ENCODE results near the gene AFG3L2. TPM values are rescaled to one million over a fixed set of nuclear protein-coding genes. Genes with fewer than 3 reads are reported as not detected.
A peak's percentile ranks its signal among the peaks of the same experiment; 100 is the strongest.
"Not testable (repeated sequence)": the region's sequence is repeated elsewhere in the genome, so short reads cannot be mapped to it uniquely, and the experiment has no call there.

AFG3L2 gene
- total RNA-seq, 4 donors from 2014 or later, result 39.8 to 47.7 (median 41.7) TPM

DNA sequence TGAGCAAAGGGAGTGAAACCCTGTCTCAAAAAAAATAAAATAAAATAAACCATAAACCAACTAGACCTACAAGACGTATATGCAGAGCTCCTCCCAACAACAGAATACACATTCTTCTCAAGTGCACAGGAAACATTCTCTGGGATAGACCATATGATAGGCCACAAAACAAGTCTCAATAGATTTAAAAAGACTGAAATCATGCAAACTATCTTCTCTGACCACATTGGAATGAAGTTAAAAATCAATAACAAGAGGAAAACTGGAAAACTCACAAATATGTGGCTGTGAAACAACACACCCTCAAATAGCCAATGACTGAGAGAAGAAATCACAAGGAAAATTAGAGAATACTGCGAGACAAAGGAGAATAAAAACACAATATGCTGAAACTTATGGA is 7.2 kb upstream of the AFG3L2 start:
- no peak overlapping the region for H3K4me3 ChIP-seq
- WGBS, result 77% methylated on average over 2 of the region's 2 CpGs
- no peak for DNase-seq (ENCODE audit: extremely low spot score)
- no peaks in the 10 kb centered on the region for H3K4me1 ChIP-seq
- TF ChIP-seq EP300 (IDR thresholded peaks at IDR 0.05) (no peak), POLR2A (IDR thresholded peaks at IDR 0.05; ENCODE audit: low read depth) (no peak), POLR2AphosphoS5 (IDR thresholded peaks at IDR 0.05) (no peak)
- TF ChIP-seq, protein P1, sequence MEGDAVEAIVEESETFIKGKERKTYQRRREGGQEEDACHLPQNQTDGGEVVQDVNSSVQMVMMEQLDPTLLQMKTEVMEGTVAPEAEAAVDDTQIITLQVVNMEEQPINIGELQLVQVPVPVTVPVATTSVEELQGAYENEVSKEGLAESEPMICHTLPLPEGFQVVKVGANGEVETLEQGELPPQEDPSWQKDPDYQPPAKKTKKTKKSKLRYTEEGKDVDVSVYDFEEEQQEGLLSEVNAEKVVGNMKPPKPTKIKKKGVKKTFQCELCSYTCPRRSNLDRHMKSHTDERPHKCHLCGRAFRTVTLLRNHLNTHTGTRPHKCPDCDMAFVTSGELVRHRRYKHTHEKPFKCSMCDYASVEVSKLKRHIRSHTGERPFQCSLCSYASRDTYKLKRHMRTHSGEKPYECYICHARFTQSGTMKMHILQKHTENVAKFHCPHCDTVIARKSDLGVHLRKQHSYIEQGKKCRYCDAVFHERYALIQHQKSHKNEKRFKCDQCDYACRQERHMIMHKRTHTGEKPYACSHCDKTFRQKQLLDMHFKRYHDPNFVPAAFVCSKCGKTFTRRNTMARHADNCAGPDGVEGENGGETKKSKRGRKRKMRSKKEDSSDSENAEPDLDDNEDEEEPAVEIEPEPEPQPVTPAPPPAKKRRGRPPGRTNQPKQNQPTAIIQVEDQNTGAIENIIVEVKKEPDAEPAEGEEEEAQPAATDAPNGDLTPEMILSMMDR (IDR thresholded peaks at IDR 0.05), result no peak
- no peaks in the 10 kb centered on the region for H3K27me3 ChIP-seq
- no peaks in the 10 kb centered on the region for H3K9me3 ChIP-seq
- intact Hi-C loops (cut with DNase I), result no loop called here
- H3K27ac ChIP-seq (replicated peaks in 1 of 4), result no peak overlapping the region
- H3K36me3 ChIP-seq, result no peaks in the 10 kb centered on the region

GRCh38 chr18:12383759-12384158 is 6.7 kb upstream of the AFG3L2 start:
- H3K4me1 ChIP-seq; H3K36me3 ChIP-seq; H3K9me3 ChIP-seq; H3K27me3 ChIP-seq; DNase-seq (ENCODE audit: extremely low spot score); H3K4me3 ChIP-seq; H3K27ac ChIP-seq (replicated peaks in 1 of 4); intact Hi-C loops (cut with DNase I): not testable (repeated sequence)
- 97% methylated on average over 5 of the region's 5 CpGs for WGBS

- H3K27ac ChIP-seq (replicated peaks in 1 of 4); intact Hi-C loops (cut with DNase I); H3K4me1 ChIP-seq; DNase-seq (ENCODE audit: extremely low spot score); H3K9me3 ChIP-seq; H3K27me3 ChIP-seq; H3K36me3 ChIP-seq; H3K4me3 ChIP-seq: not testable (repeated sequence)
- 94% methylated on average over 7 of the region's 7 CpGs for WGBS
Observed at GRCh38 chr18:12382221-12382814, 5.3 kb upstream of the AFG3L2 start.

DNA sequence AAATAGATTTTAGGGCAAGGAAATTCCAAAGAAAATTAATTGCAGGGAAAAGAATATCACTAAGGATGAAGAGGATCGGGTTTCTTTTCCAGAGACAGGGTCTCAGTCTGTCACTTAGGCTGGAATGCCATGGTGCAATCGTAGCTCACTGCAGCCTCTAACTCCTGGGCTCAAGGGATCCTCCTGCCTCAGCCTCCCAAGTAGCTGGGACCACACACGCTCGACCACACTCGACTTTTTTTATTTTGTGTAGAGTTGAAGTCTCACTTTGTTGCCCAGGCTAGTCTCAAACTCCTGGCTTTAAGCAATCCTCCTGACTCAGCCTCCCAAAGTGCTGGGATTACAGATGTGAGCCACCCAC is 1.2 kb upstream of the AFG3L2 start:
- H3K36me3 ChIP-seq; DNase-seq (ENCODE audit: extremely low spot score); H3K27me3 ChIP-seq; H3K9me3 ChIP-seq: not testable (repeated sequence)
- Histone ChIP-seq H3K4me3 (peak overlapping the region; percentile 69 to 96 (median 82)), H3K4me1 (peaks cover 24 to 38% (median 37%) of the 10 kb centered on the region in 4 donors), H3K27ac (replicated peaks in 1 of 4) (peak overlapping the region; percentile 87 to 100 (median 99))
- 78% methylated on average over 5 of the region's 5 CpGs for WGBS
- intact Hi-C loops (cut with DNase I), result loop anchor here (5.0 to 10.0 kb wide), 4 partner anchors 101 to 567 kb away; partner anchors contain the start of genes PTPN2, SEH1L and SPIRE1

- Histone ChIP-seq H3K36me3 (peaks cover 0 to 6% (median 0%) of the 10 kb centered on the region in 4 donors), H3K4me3 (peak overlapping the region; percentile 69 to 96 (median 82)), H3K4me1 (peaks cover 24 to 43% (median 41%) of the 10 kb centered on the region in 4 donors), H3K9me3 (no peaks in the 10 kb centered on the region), H3K27ac (replicated peaks in 1 of 4) (peak overlapping the region; percentile 87 to 100 (median 99)), H3K27me3 (no peaks in the 10 kb centered on the region)
- intact Hi-C loops (cut with DNase I), result loop anchor here (2.0 to 10.0 kb wide), 5 partner anchors 59 to 567 kb away; partner anchors contain the start of genes PTPN2, SEH1L and SPIRE1
- WGBS, result 4% methylated on average over 28 of the region's 30 CpGs
- DNase-seq (ENCODE audit: extremely low spot score), result no peak
- TF ChIP-seq POLR2AphosphoS5 (IDR thresholded peaks at IDR 0.05) (peak; percentile 7 to 71), EP300 (IDR thresholded peaks at IDR 0.05) (no peak)
- TF ChIP-seq, protein P1 (IDR thresholded peaks at IDR 0.05), result peak in 2 of 3 experiments; percentile 19 to 31
Observed at GRCh38 chr18:12377556-12378197, 650 bp upstream of the AFG3L2 start.

GRCh38 chr18:12376034-12376753 is 833 bp downstream of the AFG3L2 start:
- WGBS, result 18% methylated on average over 18 of the region's 42 CpGs
- H3K9me3 ChIP-seq, result no peaks in the 10 kb centered on the region
- DNase-seq (ENCODE audit: extremely low spot score), result no peak
- TF ChIP-seq EP300 (IDR thresholded peaks at IDR 0.05), result no peak
- H3K4me1 ChIP-seq, result peaks cover 33 to 55% (median 50%) of the 10 kb centered on the region in 4 donors
- H3K36me3 ChIP-seq, result peaks cover 0 to 6% (median 0%) of the 10 kb centered on the region in 4 donors
- intact Hi-C loops (cut with DNase I), result loop anchor here (2.0 to 10.0 kb wide), 5 partner anchors 57 to 569 kb away; partner anchors contain the start of genes PTPN2, SEH1L and SPIRE1
- peak overlapping the region; percentile 69 to 96 (median 82) for H3K4me3 ChIP-seq
- no peaks in the 10 kb centered on the region for H3K27me3 ChIP-seq
- H3K27ac ChIP-seq (replicated peaks in 1 of 4), result peak overlapping the region; percentile 97 to 100 (median 99)

Data from esophagus muscularis mucosa (tissue), 4 donors.